ENCODE results near the gene IL36A. TPM values are rescaled to one million over a fixed set of nuclear protein-coding genes. Genes with fewer than 3 reads are reported as not detected.

Gene IL36A
- total and polyA plus RNA-seq, 8 donors = not detected

GRCh38 chr2:112989611-112990010, 15.6 kb upstream of the IL36A start:
- Histone ChIP-seq H3K9me3 (no peaks in the 10 kb centered on the region), H3K36me3 (no peaks in the 10 kb centered on the region), H3K27me3 (no peaks in the 10 kb centered on the region), H3K4me1 (no peaks in the 10 kb centered on the region), H3K27ac (no peak overlapping the region), H3K4me3 (no peak overlapping the region)
- no peak for FAIRE-seq
- WGBS, 2 donors = 60 to 82% methylated on average over 3 of the region's 3 CpGs
- DNase-seq = no peak
- intact Hi-C loops (cut with DNase I) = no loop called here
- no peak for ATAC-seq
- no peak for TF ChIP-seq CTCF (IDR thresholded peaks at IDR 0.05)

- DNase-seq (no peak), FAIRE-seq (no peak), ATAC-seq (peak in 1 of 4 donors; percentile 27)
- Histone ChIP-seq H3K4me1 (no peaks in the 10 kb centered on the region), H3K27me3 (no peaks in the 10 kb centered on the region), H3K36me3 (no peaks in the 10 kb centered on the region), H3K4me3 (no peak overlapping the region), H3K9me3 (no peaks in the 10 kb centered on the region), H3K27ac (no peak overlapping the region)
- no peak for TF ChIP-seq CTCF (IDR thresholded peaks at IDR 0.05)
- intact Hi-C loops (cut with DNase I) = no loop called here
Observed at GRCh38 chr2:112993831-112994230, 11.4 kb upstream of the IL36A start.

- TF ChIP-seq CTCF (IDR thresholded peaks at IDR 0.05) = no peak
- ATAC-seq = no peak
- DNase-seq = no peak
- Histone ChIP-seq H3K27me3 (no peaks in the 10 kb centered on the region), H3K9me3 (no peaks in the 10 kb centered on the region), H3K4me1 (no peaks in the 10 kb centered on the region), H3K36me3 (no peaks in the 10 kb centered on the region), H3K27ac (no peak overlapping the region), H3K4me3 (no peak overlapping the region)
- WGBS, 2 donors = 83 to 89% methylated on average over 2 of the region's 2 CpGs
- FAIRE-seq = no peak
- intact Hi-C loops (cut with DNase I) = no loop called here
Observed at GRCh38 chr2:112994648-112995047, 10.6 kb upstream of the IL36A start.

- intact Hi-C loops (cut with DNase I) = no loop called here
- no peak for TF ChIP-seq CTCF (IDR thresholded peaks at IDR 0.05)
- Histone ChIP-seq H3K36me3 (no peaks in the 10 kb centered on the region), H3K4me1 (no peaks in the 10 kb centered on the region), H3K9me3 (no peaks in the 10 kb centered on the region), H3K4me3 (no peak overlapping the region), H3K27ac (no peak overlapping the region), H3K27me3 (no peaks in the 10 kb centered on the region)
- no peak for FAIRE-seq
- DNase-seq = no peak
- WGBS, 2 donors = 78 to 89% methylated on average over 14 of the region's 14 CpGs
- ATAC-seq = no peak
Observed at GRCh38 chr2:112995346-112995920, 9.8 kb upstream of the IL36A start.

- intact Hi-C loops (cut with DNase I) = no loop called here
- H3K27me3 ChIP-seq = no peaks in the 10 kb centered on the region
- WGBS, 2 donors = 67 to 75% methylated on average over 6 of the region's 6 CpGs
- no peak for TF ChIP-seq CTCF (IDR thresholded peaks at IDR 0.05)
- no peak for DNase-seq
- H3K27ac ChIP-seq = no peak overlapping the region
- no peak for FAIRE-seq
- ATAC-seq = no peak
- H3K4me3 ChIP-seq = no peak overlapping the region
- no peaks in the 10 kb centered on the region for H3K9me3 ChIP-seq
- no peaks in the 10 kb centered on the region for H3K36me3 ChIP-seq
- no peaks in the 10 kb centered on the region for H3K4me1 ChIP-seq
Observed at GRCh38 chr2:112996635-112997034, 8.6 kb upstream of the IL36A start.
